ENCODE results near the gene RAPH1. TPM values are rescaled to one million over a fixed set of nuclear protein-coding genes. Genes with fewer than 3 reads are reported as not detected.

The RAPH1 gene
- total RNA-seq, 1 experiment from 2014 or later, result 29.7 TPM

DNA sequence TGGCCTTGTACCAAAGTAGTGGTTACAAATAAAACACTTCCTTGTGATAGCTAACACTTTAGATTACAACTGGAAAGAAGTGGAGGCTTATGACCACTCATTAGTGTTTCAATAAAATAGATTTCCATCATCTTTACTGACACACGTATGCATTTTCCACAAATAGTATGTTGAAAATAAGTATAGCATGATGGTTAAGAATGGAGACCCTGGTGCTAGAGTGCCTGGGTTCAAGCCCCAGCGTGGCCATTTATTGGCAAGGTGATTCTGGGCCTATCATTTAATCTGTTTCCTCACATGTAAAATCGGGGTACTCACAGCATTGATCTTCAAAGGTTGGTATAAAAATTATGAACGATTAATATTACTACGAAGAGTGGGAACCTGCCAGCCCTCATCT, 54.5 kb downstream of the RAPH1 start:
- Histone ChIP-seq H3K4me3 (ENCODE audit: low read depth, low read length, poor library complexity, severe bottlenecking) (no peak overlapping the region), H3K27me3 (replicated peaks; ENCODE audit: insufficient read depth, low read depth, low read length, poor library complexity) (no peaks in the 10 kb centered on the region), H3K4me1 (ENCODE audit: insufficient read depth, low read length, poor library complexity, severe bottlenecking) (no peaks in the 10 kb centered on the region), H3K36me3 (ENCODE audit: insufficient read depth, low read length, poor library complexity, severe bottlenecking) (no peaks in the 10 kb centered on the region), H3K27ac (ENCODE audit: low read depth, low read length, poor library complexity, severe bottlenecking) (no peak overlapping the region), H3K9me3 (ENCODE audit: low read depth, low read length, poor library complexity, severe bottlenecking) (no peaks in the 10 kb centered on the region)
- ChIA-PET POLR2A (ENCODE audit: low non-redundant PET) (no interaction called here), CTCF (no interaction called here)
- no peak for DNase-seq (ENCODE audit: low spot score)
- TF ChIP-seq, protein P1, sequence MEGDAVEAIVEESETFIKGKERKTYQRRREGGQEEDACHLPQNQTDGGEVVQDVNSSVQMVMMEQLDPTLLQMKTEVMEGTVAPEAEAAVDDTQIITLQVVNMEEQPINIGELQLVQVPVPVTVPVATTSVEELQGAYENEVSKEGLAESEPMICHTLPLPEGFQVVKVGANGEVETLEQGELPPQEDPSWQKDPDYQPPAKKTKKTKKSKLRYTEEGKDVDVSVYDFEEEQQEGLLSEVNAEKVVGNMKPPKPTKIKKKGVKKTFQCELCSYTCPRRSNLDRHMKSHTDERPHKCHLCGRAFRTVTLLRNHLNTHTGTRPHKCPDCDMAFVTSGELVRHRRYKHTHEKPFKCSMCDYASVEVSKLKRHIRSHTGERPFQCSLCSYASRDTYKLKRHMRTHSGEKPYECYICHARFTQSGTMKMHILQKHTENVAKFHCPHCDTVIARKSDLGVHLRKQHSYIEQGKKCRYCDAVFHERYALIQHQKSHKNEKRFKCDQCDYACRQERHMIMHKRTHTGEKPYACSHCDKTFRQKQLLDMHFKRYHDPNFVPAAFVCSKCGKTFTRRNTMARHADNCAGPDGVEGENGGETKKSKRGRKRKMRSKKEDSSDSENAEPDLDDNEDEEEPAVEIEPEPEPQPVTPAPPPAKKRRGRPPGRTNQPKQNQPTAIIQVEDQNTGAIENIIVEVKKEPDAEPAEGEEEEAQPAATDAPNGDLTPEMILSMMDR (conservative IDR thresholded peaks at IDR 0.05; ENCODE audit: low read depth, low read length), result no peak
- TF ChIP-seq EZH2 (IDR thresholded peaks at IDR 0.05; ENCODE audit: borderline replicate concordance, low read depth, low read length, poor library complexity, severe bottlenecking), result no peak
- intact Hi-C loops (cut with micrococcal nuclease; ENCODE audit: unreplicated experiment), result loop anchor here (5.0 kb wide), 2 partner anchors 172 to 337 kb away; no protein-coding TSS in a partner anchor
- no TSS peak for BruUV-seq (replicated peaks)

DNA sequence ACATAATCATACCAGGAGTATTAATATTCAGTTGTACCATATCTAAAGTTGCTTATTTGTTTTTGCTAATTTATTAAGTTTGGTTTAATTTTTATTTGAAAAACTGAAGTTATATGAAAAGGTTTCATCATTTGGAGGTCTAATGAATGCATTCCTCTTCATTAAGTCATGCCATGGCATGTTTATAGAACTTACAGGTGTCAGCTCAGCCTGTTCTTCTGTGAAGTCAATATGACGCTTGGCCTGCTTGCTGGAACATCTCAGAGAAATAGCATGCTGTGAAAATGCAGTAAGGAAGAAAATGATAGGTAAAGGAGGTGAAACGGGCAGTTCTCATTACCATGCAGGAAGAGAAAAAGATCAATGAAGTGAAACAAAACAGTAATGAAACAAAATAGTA, 58.2 kb downstream of the RAPH1 start:
- H3K4me1 ChIP-seq (ENCODE audit: insufficient read depth, low read length, poor library complexity, severe bottlenecking), result no peaks in the 10 kb centered on the region
- no peaks in the 10 kb centered on the region for H3K9me3 ChIP-seq (ENCODE audit: low read depth, low read length, poor library complexity, severe bottlenecking)
- H3K4me3 ChIP-seq (ENCODE audit: low read depth, low read length, poor library complexity, severe bottlenecking), result no peak overlapping the region
- ChIA-PET POLR2A (ENCODE audit: low non-redundant PET) (no interaction called here), CTCF (no interaction called here)
- no peak for TF ChIP-seq EZH2 (IDR thresholded peaks at IDR 0.05; ENCODE audit: borderline replicate concordance, low read depth, low read length, poor library complexity, severe bottlenecking)
- TF ChIP-seq, protein P1 (conservative IDR thresholded peaks at IDR 0.05; ENCODE audit: low read depth, low read length), result no peak
- no peak overlapping the region for H3K27ac ChIP-seq (ENCODE audit: low read depth, low read length, poor library complexity, severe bottlenecking)
- H3K27me3 ChIP-seq (replicated peaks; ENCODE audit: insufficient read depth, low read depth, low read length, poor library complexity), result no peaks in the 10 kb centered on the region
- no TSS peak for BruUV-seq (replicated peaks)
- intact Hi-C loops (cut with micrococcal nuclease; ENCODE audit: unreplicated experiment), result no loop called here
- no peak for DNase-seq (ENCODE audit: low spot score)
- H3K36me3 ChIP-seq (ENCODE audit: insufficient read depth, low read length, poor library complexity, severe bottlenecking), result no peaks in the 10 kb centered on the region

DNA sequence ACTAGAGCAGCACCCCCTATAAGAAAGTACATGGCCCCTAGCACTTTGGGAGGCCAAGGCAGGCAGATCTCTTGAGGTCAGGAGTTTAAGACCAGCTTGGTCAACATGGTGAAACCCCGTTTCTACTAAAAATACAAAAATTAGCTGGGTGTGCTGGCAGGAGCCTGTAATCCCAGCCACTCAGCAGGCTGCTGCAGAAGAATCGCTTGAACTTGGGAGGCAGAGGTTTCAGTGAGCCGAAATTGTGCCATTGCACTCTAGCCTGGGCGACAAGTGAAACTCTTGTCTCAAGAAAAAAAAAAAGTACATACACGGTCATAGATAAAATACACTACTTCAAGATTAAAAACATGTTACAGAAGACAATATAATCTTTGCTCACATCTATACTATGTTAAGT, 63.8 kb downstream of the RAPH1 start:
- POLR2A ChIA-PET (ENCODE audit: low non-redundant PET), result no interaction called here
- CTCF ChIA-PET, result no interaction called here
- no peaks in the 10 kb centered on the region for H3K36me3 ChIP-seq (ENCODE audit: insufficient read depth, low read length, poor library complexity, severe bottlenecking)
- no peak overlapping the region for H3K4me3 ChIP-seq (ENCODE audit: low read depth, low read length, poor library complexity, severe bottlenecking)
- intact Hi-C loops (cut with micrococcal nuclease; ENCODE audit: unreplicated experiment), result no loop called here
- no peaks in the 10 kb centered on the region for H3K9me3 ChIP-seq (ENCODE audit: low read depth, low read length, poor library complexity, severe bottlenecking)
- peaks cover 5% of the 10 kb centered on the region for H3K4me1 ChIP-seq (ENCODE audit: insufficient read depth, low read length, poor library complexity, severe bottlenecking)
- no peak overlapping the region for H3K27ac ChIP-seq (ENCODE audit: low read depth, low read length, poor library complexity, severe bottlenecking)
- H3K27me3 ChIP-seq (replicated peaks; ENCODE audit: insufficient read depth, low read depth, low read length, poor library complexity), result no peaks in the 10 kb centered on the region
- TF ChIP-seq, protein P1 (conservative IDR thresholded peaks at IDR 0.05; ENCODE audit: low read depth, low read length), result no peak
- no peak for DNase-seq (ENCODE audit: low spot score)
- BruUV-seq (replicated peaks), result no TSS peak
